OCI-LY1 (cell line): ENCODE results near the gene CUX1.

ENCODE experiments used
- EZH2 ChIP-seq: fragments of 200-600 bp; sonication (generic), shearing (Covaris generic); IDR thresholded peaks from 2 replicates; pipeline ENCODE4 v1.8.0; 2017; ENCODE audit warnings: borderline replicate concordance, mixed run types, mild to moderate bottlenecking, antibody characterized with exemption, low read length, moderate library complexity, mixed read lengths
- TF ChIP-seq, protein P1 (sequence below): fragments of 200-600 bp; sonication (generic), shearing (Covaris generic); IDR thresholded peaks from 2 replicates; pipeline ENCODE4 v1.5.1; 2017; ENCODE audit warnings: mild to moderate bottlenecking, antibody characterized with exemption, low read length, moderate library complexity, mixed read lengths

- TF ChIP-seq, protein P1, sequence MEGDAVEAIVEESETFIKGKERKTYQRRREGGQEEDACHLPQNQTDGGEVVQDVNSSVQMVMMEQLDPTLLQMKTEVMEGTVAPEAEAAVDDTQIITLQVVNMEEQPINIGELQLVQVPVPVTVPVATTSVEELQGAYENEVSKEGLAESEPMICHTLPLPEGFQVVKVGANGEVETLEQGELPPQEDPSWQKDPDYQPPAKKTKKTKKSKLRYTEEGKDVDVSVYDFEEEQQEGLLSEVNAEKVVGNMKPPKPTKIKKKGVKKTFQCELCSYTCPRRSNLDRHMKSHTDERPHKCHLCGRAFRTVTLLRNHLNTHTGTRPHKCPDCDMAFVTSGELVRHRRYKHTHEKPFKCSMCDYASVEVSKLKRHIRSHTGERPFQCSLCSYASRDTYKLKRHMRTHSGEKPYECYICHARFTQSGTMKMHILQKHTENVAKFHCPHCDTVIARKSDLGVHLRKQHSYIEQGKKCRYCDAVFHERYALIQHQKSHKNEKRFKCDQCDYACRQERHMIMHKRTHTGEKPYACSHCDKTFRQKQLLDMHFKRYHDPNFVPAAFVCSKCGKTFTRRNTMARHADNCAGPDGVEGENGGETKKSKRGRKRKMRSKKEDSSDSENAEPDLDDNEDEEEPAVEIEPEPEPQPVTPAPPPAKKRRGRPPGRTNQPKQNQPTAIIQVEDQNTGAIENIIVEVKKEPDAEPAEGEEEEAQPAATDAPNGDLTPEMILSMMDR = no peak
- TF ChIP-seq EZH2 = no peak
These were observed 440.8 kb downstream of the CUX1 start for GRCh38 chr7:102258073-102258748.
